HEK293T (cell line): Measurements from ENCODE around the gene RGS16.

Experiments used
- CTCF ChIA-PET: fragments of 350-600 bp; formaldehyde crosslinking; extraction: SDS; loops from one replicate; lab custom pipeline; 2021; ENCODE audit warnings: antibody characterized with exemption, inconsistent platforms; lab: Yijun Ruan, JAX
- POLR2A ChIA-PET: fragments of 350-600 bp; formaldehyde crosslinking; extraction: SDS; loops from one replicate; lab custom pipeline; 2020; ENCODE audit warnings: antibody characterized with exemption, inconsistent platforms; lab: Yijun Ruan, JAX
- DNase-seq: peaks from one replicate; pipeline ENCODE4 v3.0.0; 2012; ENCODE audit warnings: mixed read lengths; ENCODE audit errors: extremely low spot score
- ARNT ChIP-seq: fragments of 450-650 bp; IDR thresholded peaks from 2 replicates; pipeline ENCODE4 v1.6.1; 2017; ENCODE audit warnings: mild to moderate bottlenecking
- BHLHE40 ChIP-seq: fragments of 450-650 bp; IDR thresholded peaks from 2 replicates; pipeline ENCODE4 v1.6.1; 2016; ENCODE audit warnings: mild to moderate bottlenecking, moderate library complexity, borderline replicate concordance
- CTBP1 ChIP-seq: fragments of 450-650 bp; IDR thresholded peaks from 2 replicates; pipeline ENCODE4 v1.6.1; 2016; ENCODE audit warnings: borderline replicate concordance
- ELF4 ChIP-seq: fragments of 450-650 bp; IDR thresholded peaks from 2 replicates; pipeline ENCODE4 v1.6.1; 2017; ENCODE audit warnings: antibody characterized with exemption
- FOXA1 ChIP-seq: fragments of 450-650 bp; IDR thresholded peaks from 2 replicates; pipeline ENCODE4 v1.6.1; 2016; ENCODE audit warnings: mild to moderate bottlenecking
- FOXK2 ChIP-seq: fragments of 450-650 bp; IDR thresholded peaks from 2 replicates; pipeline ENCODE4 v1.6.1; 2016; ENCODE audit warnings: mild to moderate bottlenecking
- FOXM1 ChIP-seq: fragments of 450-650 bp; IDR thresholded peaks from 2 replicates; pipeline ENCODE4 v1.6.1; 2017; ENCODE audit warnings: mild to moderate bottlenecking, borderline replicate concordance
- HDGF ChIP-seq: fragments of 450-650 bp; IDR thresholded peaks from 2 replicates; pipeline ENCODE4 v1.6.1; 2017; ENCODE audit warnings: antibody characterized with exemption, borderline replicate concordance
- L3MBTL2 ChIP-seq: fragments of 450-650 bp; conservative IDR thresholded peaks from 2 replicates; pipeline ENCODE4 v1.6.1; 2016; ENCODE audit warnings: mild to moderate bottlenecking
- LEF1 ChIP-seq: fragments of 450-650 bp; IDR thresholded peaks from 2 replicates; pipeline ENCODE4 v1.6.1; 2017; ENCODE audit warnings: mild to moderate bottlenecking, borderline replicate concordance
- NFRKB ChIP-seq: fragments of 450-650 bp; IDR thresholded peaks from 2 replicates; pipeline ENCODE4 v1.6.1; 2016; ENCODE audit warnings: mild to moderate bottlenecking, moderate library complexity
- PKNOX1 ChIP-seq: fragments of 450-650 bp; IDR thresholded peaks from 2 replicates; pipeline ENCODE4 v1.6.1; 2016
- SP1 ChIP-seq: fragments of 450-650 bp; IDR thresholded peaks from 2 replicates; pipeline ENCODE4 v1.6.1; 2017
- SUZ12 ChIP-seq: fragments of 450-650 bp; IDR thresholded peaks from 2 replicates; pipeline ENCODE4 v1.6.1; 2016; ENCODE audit warnings: mild to moderate bottlenecking
- TARDBP ChIP-seq: fragments of 450-650 bp; IDR thresholded peaks from 2 replicates; pipeline ENCODE4 v1.6.1; 2016
- ZNF384 ChIP-seq: fragments of 450-650 bp; IDR thresholded peaks from 2 replicates; pipeline ENCODE4 v1.6.1; 2016

Gene RGS16

GRCh38 chr1:182620924-182621585 is 16.9 kb upstream of the RGS16 start:
- no peak for DNase-seq
- CTCF ChIA-PET, result interaction anchor here (1.1 kb wide), 1 partner anchor 11 kb away, joined by 3 read pairs; no protein-coding TSS in a partner anchor
- POLR2A ChIA-PET, result no interaction called here
- TF ChIP-seq ZNF384 (peak; percentile 51; the same call in 1 of the 2 replicates), SUZ12 (no peak)

DNA sequence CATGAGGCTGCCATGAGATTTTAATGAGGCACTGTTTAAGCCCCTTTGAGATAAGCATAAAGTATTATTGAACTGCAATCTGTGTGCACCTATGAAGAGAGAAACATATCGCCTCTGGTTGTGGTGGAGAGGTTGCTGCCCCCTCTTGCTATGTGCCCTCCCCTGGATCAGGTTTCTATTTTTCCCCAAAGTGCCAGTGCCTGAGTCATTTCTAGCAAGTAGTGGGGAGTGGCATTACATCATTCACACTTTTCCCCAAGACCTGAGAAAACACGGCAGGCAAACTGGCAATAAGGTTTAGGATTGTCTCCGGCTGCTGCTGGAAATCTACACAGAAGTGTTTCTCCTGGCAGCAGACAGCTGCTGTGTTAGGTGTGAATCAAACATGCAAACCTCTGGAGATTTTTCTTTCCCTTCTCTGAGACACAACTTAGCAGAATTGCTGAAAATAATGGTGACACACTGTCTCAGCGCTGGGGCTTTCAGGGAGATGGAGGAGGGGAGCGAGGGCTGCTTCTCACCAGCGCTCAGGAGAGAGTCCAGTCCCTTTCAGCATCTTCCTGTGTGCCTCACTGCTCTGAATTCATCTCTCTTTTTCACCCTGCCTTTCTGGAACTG is 13.7 kb upstream of the RGS16 start:
- TF ChIP-seq ARNT, result no peak
- TF ChIP-seq TARDBP, result no peak
- no peak for TF ChIP-seq NFRKB
- TF ChIP-seq CTBP1, result no peak
- no peak for TF ChIP-seq BHLHE40
- TF ChIP-seq FOXK2, result no peak
- no peak for TF ChIP-seq L3MBTL2
- no peak for TF ChIP-seq SUZ12
- no peak for DNase-seq
- ChIA-PET POLR2A (interaction anchor here (4.1 to 4.9 kb wide), 2 partner anchors 11 to 13 kb away, joined by 21 to 64 read pairs; partner anchors contain the start of gene RGS16), CTCF (no interaction called here)

DNA sequence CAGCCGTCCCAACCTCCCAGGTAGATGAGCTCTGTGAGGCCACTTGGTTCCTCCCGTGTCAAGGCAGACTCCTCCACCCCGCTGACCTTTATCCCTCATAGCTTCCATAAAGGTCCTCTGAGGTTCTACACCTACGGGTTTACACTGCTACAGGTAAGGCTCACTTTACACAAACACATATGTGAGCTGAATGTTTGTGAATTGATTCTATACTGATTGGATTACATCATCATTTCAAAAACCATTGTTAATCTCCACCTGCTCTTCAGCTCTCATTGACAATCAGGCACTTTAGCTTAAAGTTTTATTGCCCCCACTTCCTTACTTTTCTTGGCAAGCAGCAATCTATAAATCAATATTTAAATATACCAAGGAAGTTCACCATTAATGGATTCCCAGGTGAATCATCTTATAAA is 12.8 kb upstream of the RGS16 start:
- no peak for DNase-seq
- TF ChIP-seq LEF1, result no peak
- no peak for TF ChIP-seq TARDBP
- no peak for TF ChIP-seq L3MBTL2
- TF ChIP-seq CTBP1, result no peak
- TF ChIP-seq ARNT, result no peak
- TF ChIP-seq SUZ12, result no peak
- TF ChIP-seq FOXM1, result no peak
- TF ChIP-seq SP1, result no peak
- TF ChIP-seq ZNF384, result no peak
- TF ChIP-seq ELF4, result no peak
- TF ChIP-seq FOXA1, result no peak
- TF ChIP-seq PKNOX1, result no peak
- no peak for TF ChIP-seq BHLHE40
- TF ChIP-seq HDGF, result no peak
- no peak for TF ChIP-seq FOXK2
- TF ChIP-seq NFRKB, result no peak
- CTCF ChIA-PET, result interaction anchor here (0.8 to 1.4 kb wide), 3 partner anchors 9 to 166 kb away, joined by 3 to 5 read pairs (median 3); no protein-coding TSS in a partner anchor
- POLR2A ChIA-PET, result interaction anchor here (1.3 to 4.9 kb wide), 4 partner anchors 12 to 146 kb away, joined by 5 to 64 read pairs (median 13); partner anchors contain the start of gene RGS16

GRCh38 chr1:182616130-182617013 is 12.2 kb upstream of the RGS16 start:
- ChIA-PET POLR2A (interaction anchor here (0.6 to 4.9 kb wide), 12 partner anchors 8 to 173 kb away, joined by 3 to 64 read pairs (median 4); partner anchors contain the start of gene RGS16), CTCF (interaction anchor here (0.7 to 1.4 kb wide), 6 partner anchors 10 to 384 kb away, joined by 3 to 5 read pairs (median 3); no protein-coding TSS in a partner anchor)
- TF ChIP-seq TARDBP, result no peak
- no peak for TF ChIP-seq L3MBTL2
- no peak for TF ChIP-seq FOXK2
- TF ChIP-seq SUZ12, result no peak
- peak; percentile 59 for DNase-seq

DNA sequence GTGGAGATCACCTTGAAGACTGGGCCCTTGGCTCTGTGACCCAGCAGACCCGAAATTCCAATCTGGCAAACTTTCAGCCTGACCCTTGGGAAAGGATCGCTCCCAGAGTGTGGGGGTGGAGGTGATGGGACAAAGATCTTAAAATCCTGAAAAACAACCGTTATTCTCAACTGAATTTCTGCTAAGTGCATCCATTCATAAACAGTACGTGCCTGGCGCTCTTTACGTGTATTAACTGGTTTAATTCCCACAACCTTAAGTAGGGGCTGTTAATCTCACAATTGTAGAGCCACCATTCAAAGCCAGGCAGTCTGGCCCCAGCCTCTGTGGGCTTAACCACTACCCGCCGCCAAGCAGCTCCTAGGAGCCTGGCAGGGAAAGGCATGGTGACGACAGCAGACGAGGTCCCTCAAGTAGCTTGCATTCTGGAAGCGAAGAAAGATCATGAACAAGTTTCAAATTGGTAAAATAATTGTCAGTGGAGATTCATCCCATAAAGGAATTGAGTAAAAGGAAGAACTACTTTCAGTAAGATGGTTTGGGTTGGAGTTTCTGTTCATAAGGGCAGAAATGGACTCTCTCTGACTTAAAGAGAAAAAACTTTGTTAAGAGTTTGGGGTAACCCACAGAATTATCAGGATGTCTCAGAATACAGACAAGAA is 11.4 kb upstream of the RGS16 start:
- POLR2A ChIA-PET, result interaction anchor here (0.6 to 4.9 kb wide), 17 partner anchors 9 to 172 kb away, joined by 3 to 64 read pairs (median 4); partner anchors contain the start of gene RGS16
- no peak for DNase-seq
- CTCF ChIA-PET, result interaction anchor here (0.7 to 1.4 kb wide), 4 partner anchors 16 to 384 kb away, joined by 3 read pairs; no protein-coding TSS in a partner anchor
- TF ChIP-seq L3MBTL2 (no peak), SP1 (no peak), FOXM1 (no peak), CTBP1 (no peak), PKNOX1 (no peak), ELF4 (no peak), FOXK2 (no peak)
